NT2/D1 (cell line): ENCODE measurements around the gene PRSS2.

Source experiments
- DNase-seq: peaks from one replicate; pipeline ENCODE4 v3.0.0-alpha.2; 2011; ENCODE audit warnings: low read depth, low spot score
- H3K27me3 ChIP-seq: 2 replicates; pipeline ENCODE4 v1.6.0; 2011; ENCODE audit warnings: mild to moderate bottlenecking; ENCODE audit not compliant: insufficient read length, insufficient read depth
- H3K36me3 ChIP-seq: 2 replicates; pipeline ENCODE4 v1.6.1; 2011; ENCODE audit warnings: mild to moderate bottlenecking, low read length, mixed read lengths; ENCODE audit not compliant: insufficient read depth, insufficient read length
- H3K4me1 ChIP-seq: 2 replicates; pipeline ENCODE4 v1.5.1; 2011; ENCODE audit not compliant: insufficient read depth, insufficient read length
- H3K4me3 ChIP-seq: 2 replicates; pipeline ENCODE4 v1.5.1; 2011; ENCODE audit warnings: low read depth; ENCODE audit not compliant: insufficient read length
- H3K9ac ChIP-seq: 2 replicates; pipeline ENCODE4 v1.6.0; 2011; ENCODE audit warnings: low read depth; ENCODE audit not compliant: insufficient read length
- H3K9me3 ChIP-seq: 2 replicates; pipeline ENCODE4 v1.5.1; 2011; ENCODE audit warnings: mild to moderate bottlenecking, low read length; ENCODE audit not compliant: insufficient read depth
- SUZ12 ChIP-seq: IDR thresholded peaks from 2 replicates; pipeline ENCODE4 v1.6.1; 2011; ENCODE audit not compliant: insufficient read length, insufficient read depth; ENCODE audit errors: extremely low read depth
- YY1 ChIP-seq: IDR thresholded peaks from 2 replicates; pipeline ENCODE4 v1.6.1; 2011; ENCODE audit not compliant: insufficient read length, insufficient read depth
- ZNF274 ChIP-seq: IDR thresholded peaks from 2 replicates; pipeline ENCODE4 v1.6.1; 2011; ENCODE audit warnings: mild to moderate bottlenecking, low read depth, low read length

PRSS2 gene

GRCh38 chr7:142796501-142797390 is 26.0 kb downstream of the PRSS2 start:
- H3K4me3 ChIP-seq, result peak overlapping the region; percentile 51

GRCh38 chr7:142797391-142798377 is 26.9 kb downstream of the PRSS2 start:
- Histone ChIP-seq H3K36me3 (peaks cover 6% of the 10 kb centered on the region), H3K9ac (peak overlapping the region; percentile 85), H3K4me1 (peaks cover 4% of the 10 kb centered on the region), H3K27me3 (peaks cover 56% of the 10 kb centered on the region), H3K9me3 (no peaks in the 10 kb centered on the region), H3K4me3 (peak overlapping the region; percentile 51)
- no peak for DNase-seq
- TF ChIP-seq ZNF274 (no peak), SUZ12 (peak; percentile 53)

More at GRCh38 chr7:142796501-142797390, 26.0 kb downstream of the PRSS2 start:
- Histone ChIP-seq H3K27me3 (peaks cover 56% of the 10 kb centered on the region), H3K36me3 (peaks cover 3% of the 10 kb centered on the region), H3K9me3 (no peaks in the 10 kb centered on the region), H3K9ac (peak overlapping the region; percentile 85), H3K4me1 (peaks cover 4% of the 10 kb centered on the region)
- no peak for DNase-seq
- TF ChIP-seq ZNF274 (no peak), YY1 (no peak), SUZ12 (no peak)

- H3K4me1 ChIP-seq, result peaks cover 4% of the 10 kb centered on the region
- peaks cover 6% of the 10 kb centered on the region for H3K36me3 ChIP-seq
- TF ChIP-seq SUZ12, result no peak
- no peak for TF ChIP-seq YY1
- no peak for TF ChIP-seq ZNF274
- H3K4me3 ChIP-seq, result no peak overlapping the region
- no peaks in the 10 kb centered on the region for H3K9me3 ChIP-seq
- H3K27me3 ChIP-seq, result peaks cover 56% of the 10 kb centered on the region
- H3K9ac ChIP-seq, result no peak overlapping the region
- no peak for DNase-seq
These were observed 28.0 kb downstream of the PRSS2 start for GRCh38 chr7:142798451-142799436.

DNA sequence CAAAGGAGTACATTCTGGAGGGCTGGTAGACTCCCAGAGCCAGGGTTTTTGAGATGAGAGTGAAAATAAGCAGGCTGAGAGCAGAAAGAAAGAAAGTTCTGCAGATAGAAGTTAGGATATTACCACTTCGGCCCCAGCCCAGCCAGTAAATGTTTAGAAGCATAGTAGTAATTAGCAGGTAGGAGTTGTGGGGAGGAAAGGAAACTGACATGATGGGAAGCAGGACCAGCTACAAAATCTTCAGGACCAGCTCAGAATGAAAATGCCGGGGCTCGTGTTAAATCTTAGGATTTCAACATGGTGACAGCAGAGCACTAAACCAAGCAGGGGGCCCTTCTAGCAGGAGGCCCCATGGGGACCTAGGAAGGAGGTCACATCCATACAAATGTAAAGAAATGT is 28.7 kb downstream of the PRSS2 start:
- no peak overlapping the region for H3K9ac ChIP-seq
- no peaks in the 10 kb centered on the region for H3K9me3 ChIP-seq
- no peak overlapping the region for H3K4me3 ChIP-seq
- peaks cover 51% of the 10 kb centered on the region for H3K27me3 ChIP-seq
- peaks cover 4% of the 10 kb centered on the region for H3K4me1 ChIP-seq
- peaks cover 6% of the 10 kb centered on the region for H3K36me3 ChIP-seq
- no peak for DNase-seq
- TF ChIP-seq SUZ12, result no peak
- TF ChIP-seq ZNF274, result no peak
- TF ChIP-seq YY1, result no peak

DNA sequence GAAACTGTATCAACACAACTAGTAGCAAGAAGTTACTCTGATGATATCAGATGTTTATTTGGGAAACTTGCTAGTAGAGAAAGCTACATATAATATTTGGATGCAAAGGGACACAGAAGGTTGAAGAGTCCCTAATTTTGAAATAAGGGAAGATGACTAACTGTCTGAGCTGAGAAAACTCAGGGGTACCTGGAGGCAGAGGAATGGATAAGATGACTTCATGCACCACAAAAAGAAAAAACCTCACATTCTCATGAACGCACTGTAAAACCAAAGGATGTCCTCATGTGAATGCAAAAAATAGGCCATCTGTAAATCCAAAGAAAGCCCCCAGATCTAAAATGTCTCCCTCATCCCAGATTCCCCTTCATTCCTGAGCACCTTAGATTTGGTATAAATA is 29.3 kb downstream of the PRSS2 start:
- DNase-seq, result no peak
- TF ChIP-seq ZNF274, result no peak
- no peak for TF ChIP-seq YY1
- TF ChIP-seq SUZ12, result no peak
- no peak overlapping the region for H3K4me3 ChIP-seq
- no peaks in the 10 kb centered on the region for H3K9me3 ChIP-seq
- H3K36me3 ChIP-seq, result peaks cover 6% of the 10 kb centered on the region
- H3K9ac ChIP-seq, result no peak overlapping the region
- H3K27me3 ChIP-seq, result peaks cover 45% of the 10 kb centered on the region
- H3K4me1 ChIP-seq, result peaks cover 4% of the 10 kb centered on the region

DNA sequence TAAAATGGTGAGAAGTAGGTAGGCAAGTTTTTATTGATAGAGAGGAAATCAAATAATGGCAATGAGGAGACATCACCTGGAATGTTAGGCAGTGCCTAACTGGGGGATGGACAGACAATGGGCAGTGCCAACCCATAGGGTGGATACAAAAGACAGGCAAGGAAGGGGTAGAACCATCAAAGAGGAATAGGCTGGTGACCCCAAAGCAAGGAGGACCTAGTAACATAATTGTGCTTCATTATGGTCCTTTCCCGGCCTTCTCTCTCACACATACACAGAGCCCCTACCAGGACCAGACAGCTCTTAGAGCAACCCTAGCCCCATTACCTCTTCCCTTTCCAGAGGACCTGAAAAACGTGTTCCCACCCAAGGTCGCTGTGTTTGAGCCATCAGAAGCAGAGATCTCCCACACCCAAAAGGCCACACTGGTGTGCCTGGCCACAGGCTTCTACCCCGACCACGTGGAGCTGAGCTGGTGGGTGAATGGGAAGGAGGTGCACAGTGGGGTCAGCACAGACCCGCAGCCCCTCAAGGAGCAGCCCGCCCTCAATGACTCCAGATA is 30.0 kb downstream of the PRSS2 start:
- no peak for DNase-seq
- Histone ChIP-seq H3K4me3 (no peak overlapping the region), H3K9ac (no peak overlapping the region), H3K36me3 (peaks cover 6% of the 10 kb centered on the region), H3K4me1 (peaks cover 1% of the 10 kb centered on the region), H3K9me3 (no peaks in the 10 kb centered on the region), H3K27me3 (peaks cover 38% of the 10 kb centered on the region)
- TF ChIP-seq SUZ12 (no peak), ZNF274 (no peak), YY1 (no peak)
